Neural crest cell (in vitro differentiated cells): ENCODE measurements around the gene DNTT. TPM values are rescaled to one million over a fixed set of nuclear protein-coding genes. Genes with fewer than 3 reads are reported as not detected.

Source experiments
- DNase-seq: peaks from one replicate; pipeline ENCODE4 v3.0.0; 2021; ENCODE audit warnings: low read depth, mixed read lengths, low spot score
- H3K27ac Mint-ChIP-seq: one replicate; pipeline ENCODE4 v1.8.0; 2021; ENCODE audit warnings: mild to moderate bottlenecking, mixed read lengths; ENCODE audit not compliant: unreplicated experiment
- H3K27me3 Mint-ChIP-seq: 2 replicates; pipeline ENCODE4 v1.8.0; 2021; ENCODE audit warnings: low read depth, mild to moderate bottlenecking, mixed read lengths
- H3K36me3 Mint-ChIP-seq: 2 replicates; pipeline ENCODE4 v1.8.0; 2021; ENCODE audit warnings: low read depth, mild to moderate bottlenecking, mixed read lengths
- H3K4me1 Mint-ChIP-seq: 2 replicates; pipeline ENCODE4 v1.8.0; 2021; ENCODE audit warnings: mixed read lengths
- H3K4me3 Mint-ChIP-seq: one replicate; pipeline ENCODE4 v1.8.0; 2021; ENCODE audit warnings: mild to moderate bottlenecking, mixed read lengths
- H3K9me3 Mint-ChIP-seq: 2 replicates; pipeline ENCODE4 v1.8.0; 2021; ENCODE audit warnings: mixed read lengths
- CTCF ChIP-seq: fragments of 200-600 bp; sonication (generic); conservative IDR thresholded peaks from 2 replicates; pipeline ENCODE4 v1.5.0; 2021; ENCODE audit warnings: antibody characterized with exemption, mild to moderate bottlenecking
- total RNA-seq: library from RNA; stranded (reverse); gene quantifications from 2 replicates; pipeline ENCODE4 v1.2.1, GENCODE V29; 2021

The DNTT gene
- total RNA-seq, 1 donor from 2014 or later = not detected

- no peak overlapping the region for H3K27ac Mint-ChIP-seq
- no peak overlapping the region for H3K4me3 Mint-ChIP-seq
- peaks cover 15% of the 10 kb centered on the region for H3K4me1 Mint-ChIP-seq
- H3K9me3 Mint-ChIP-seq = no peaks in the 10 kb centered on the region
- peaks cover 9% of the 10 kb centered on the region for H3K27me3 Mint-ChIP-seq
- no peak for TF ChIP-seq CTCF
- H3K36me3 Mint-ChIP-seq = no peaks in the 10 kb centered on the region
- no peak for DNase-seq
Measured at GRCh38 chr10:96369890-96370583, 65.8 kb downstream of the DNTT start.

- TF ChIP-seq CTCF = peak; percentile 80
- Mint-ChIP-seq H3K36me3 (no peaks in the 10 kb centered on the region), H3K27me3 (peaks cover 9% of the 10 kb centered on the region), H3K9me3 (no peaks in the 10 kb centered on the region), H3K4me1 (peaks cover 21% of the 10 kb centered on the region), H3K27ac (no peak overlapping the region), H3K4me3 (no peak overlapping the region)
- peak; percentile 67 for DNase-seq
Measured at GRCh38 chr10:96370584-96371157, 66.4 kb downstream of the DNTT start.

- H3K9me3 Mint-ChIP-seq = no peaks in the 10 kb centered on the region
- DNase-seq = no peak
- no peak overlapping the region for H3K27ac Mint-ChIP-seq
- no peaks in the 10 kb centered on the region for H3K36me3 Mint-ChIP-seq
- TF ChIP-seq CTCF = no peak
- H3K27me3 Mint-ChIP-seq = peaks cover 9% of the 10 kb centered on the region
- H3K4me3 Mint-ChIP-seq = no peak overlapping the region
- peaks cover 23% of the 10 kb centered on the region for H3K4me1 Mint-ChIP-seq
Measured at GRCh38 chr10:96371356-96371755, 67.1 kb downstream of the DNTT start.

DNA sequence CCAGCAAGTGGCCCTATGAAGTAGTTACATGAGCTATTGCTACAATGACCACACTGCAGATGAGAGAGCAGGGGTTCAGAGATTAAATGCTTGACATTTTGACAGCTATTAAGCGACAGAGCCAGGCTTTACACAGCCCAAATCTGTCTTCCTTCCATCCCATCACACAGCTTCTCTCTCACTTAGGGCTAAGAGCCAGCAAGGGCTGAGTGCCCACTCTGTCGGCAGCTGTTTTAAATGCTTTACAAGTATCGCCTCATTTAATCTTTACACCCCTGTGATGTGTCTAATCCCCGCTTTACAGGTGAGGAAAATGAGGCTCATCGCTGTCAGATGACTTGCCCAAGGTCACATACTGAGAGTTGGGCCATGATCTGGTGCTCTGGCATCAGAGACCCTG, 69.8 kb downstream of the DNTT start:
- peaks cover 9% of the 10 kb centered on the region for H3K27me3 Mint-ChIP-seq
- TF ChIP-seq CTCF = no peak
- DNase-seq = no peak
- no peak overlapping the region for H3K27ac Mint-ChIP-seq
- H3K9me3 Mint-ChIP-seq = no peaks in the 10 kb centered on the region
- H3K36me3 Mint-ChIP-seq = no peaks in the 10 kb centered on the region
- H3K4me3 Mint-ChIP-seq = peak overlapping the region; percentile 83
- H3K4me1 Mint-ChIP-seq = peaks cover 23% of the 10 kb centered on the region

GRCh38 chr10:96374639-96374984, 70.4 kb downstream of the DNTT start:
- H3K9me3 Mint-ChIP-seq = no peaks in the 10 kb centered on the region
- H3K4me3 Mint-ChIP-seq = peak overlapping the region; percentile 83
- no peaks in the 10 kb centered on the region for H3K36me3 Mint-ChIP-seq
- TF ChIP-seq CTCF = no peak
- no peak overlapping the region for H3K27ac Mint-ChIP-seq
- peak; percentile 9 for DNase-seq
- H3K27me3 Mint-ChIP-seq = peaks cover 9% of the 10 kb centered on the region
- peaks cover 23% of the 10 kb centered on the region for H3K4me1 Mint-ChIP-seq
